IMR-90 (cell line): ENCODE results near the gene ZBTB32. TPM values are rescaled to one million over a fixed set of nuclear protein-coding genes. Genes with fewer than 3 reads are reported as not detected.

ENCODE experiments used
- ATAC-seq: fragments of 200-7000 bp; cut with Tn5 transposase; 2 replicates; pipeline ENCODE4 v1.9.1; 2020; ENCODE audit warnings: low read depth, mild to moderate bottlenecking, moderate library complexity
- BruUV-seq: library from RNA; stranded (reverse); fragments of 400-500 nt; replicated peaks from 2 replicates; lab custom pipeline; 2021; lab: Mats Ljungman, UMichigan
- CTCF ChIA-PET: fragments of 300-600 bp; formaldehyde crosslinking; extraction: SDS; loops from one replicate; lab custom pipeline; 2021; ENCODE audit warnings: antibody characterized with exemption; lab: Yijun Ruan, JAX
- POLR2A ChIA-PET: fragments of 300-600 bp; sonication (Branson Sonifier 250); formaldehyde crosslinking; loops from one replicate; lab custom pipeline; 2022; ENCODE audit warnings: antibody characterized with exemption; ENCODE audit not compliant: unreplicated experiment; lab: Charles Lee
- DNase-seq: peaks from one replicate; pipeline ENCODE4 v3.0.0; 2013
- H2AFZ ChIP-seq: replicated peaks from 2 replicates; pipeline ENCODE3; 2013; ENCODE audit warnings: low read length, mild to moderate bottlenecking; ENCODE audit not compliant: poor library complexity
- H2AK5ac ChIP-seq: 2 replicates; pipeline ENCODE4 v1.6.1; 2013; ENCODE audit warnings: low read depth, low read length, inconsistent platforms
- H2AK9ac ChIP-seq: replicated peaks from 2 replicates; pipeline ENCODE3; 2013; ENCODE audit warnings: mild to moderate bottlenecking, low read depth, low read length, moderate library complexity; ENCODE audit not compliant: poor library complexity
- H2BK120ac ChIP-seq: 2 replicates; pipeline ENCODE4 v1.6.1; 2013; ENCODE audit warnings: low read depth, low read length, inconsistent platforms
- H2BK15ac ChIP-seq: 3 replicates; pipeline ENCODE4 v1.6.1; 2013; ENCODE audit warnings: low read depth, low read length, inconsistent platforms
- H2BK20ac ChIP-seq: 2 replicates; pipeline ENCODE4 v1.6.1; 2013; ENCODE audit warnings: low read depth, mild to moderate bottlenecking, inconsistent platforms, low read length, moderate library complexity
- H2BK5ac ChIP-seq: 2 replicates; pipeline ENCODE4 v1.6.1; 2013; ENCODE audit warnings: mild to moderate bottlenecking, low read depth, low read length, inconsistent platforms; ENCODE audit not compliant: poor library complexity, severe bottlenecking
- H3K14ac ChIP-seq: replicated peaks from 2 replicates; pipeline ENCODE4 v1.6.1; 2013; ENCODE audit warnings: low read depth, low read length, inconsistent platforms
- H3K18ac ChIP-seq: 2 replicates; pipeline ENCODE4 v1.6.1; 2013; ENCODE audit warnings: low read depth, low read length, control low read depth
- H3K23ac ChIP-seq: 2 replicates; pipeline ENCODE4 v1.6.1; 2013; ENCODE audit warnings: low read depth, low read length, inconsistent platforms
- H3K27ac ChIP-seq: 2 replicates; pipeline ENCODE4 v1.5.1; 2013; ENCODE audit warnings: mild to moderate bottlenecking, control low read depth, low read length; ENCODE audit not compliant: insufficient read depth
- H3K27me3 ChIP-seq: 2 replicates; pipeline ENCODE4 v1.6.1; 2013; ENCODE audit warnings: low read length; ENCODE audit not compliant: control insufficient read depth, insufficient read depth
- H3K36me3 ChIP-seq: 2 replicates; pipeline ENCODE4 v1.6.1; 2013; ENCODE audit warnings: low read length, mixed read lengths; ENCODE audit not compliant: control insufficient read depth, insufficient read depth
- H3K4ac ChIP-seq: 2 replicates; pipeline ENCODE4 v1.6.1; 2013; ENCODE audit warnings: low read depth, low read length, inconsistent platforms
- H3K4me1 ChIP-seq: 2 replicates; pipeline ENCODE4 v1.6.1; 2013; ENCODE audit warnings: low read length, mixed read lengths; ENCODE audit not compliant: control insufficient read depth, insufficient read depth
- H3K4me2 ChIP-seq: 2 replicates; pipeline ENCODE4 v1.6.1; 2013; ENCODE audit warnings: low read depth, mild to moderate bottlenecking, control low read depth, low read length, moderate library complexity
- H3K4me3 ChIP-seq: 2 replicates; pipeline ENCODE4 v1.5.1; 2013; ENCODE audit warnings: low read depth, mild to moderate bottlenecking, control low read depth, low read length, moderate library complexity; ENCODE audit not compliant: insufficient read depth
- H3K56ac ChIP-seq: 2 replicates; pipeline ENCODE4 v1.6.1; 2013; ENCODE audit warnings: low read length, inconsistent platforms; ENCODE audit not compliant: insufficient read depth; ENCODE audit errors: extremely low read depth
- H3K79me1 ChIP-seq, 2 experiments: 2 replicates each; pipeline ENCODE4 v1.6.1; 2013; ENCODE audit warnings: low read length in 2 of 2, inconsistent platforms in 1 of 2, low read depth in 1 of 2
- H3K9ac ChIP-seq: 2 replicates; pipeline ENCODE4 v1.6.1; 2013; ENCODE audit warnings: low read depth, low read length, control low read depth
- H3K9me1 ChIP-seq: 2 replicates; pipeline ENCODE4 v1.6.1; 2013; ENCODE audit warnings: low read length, inconsistent platforms; ENCODE audit not compliant: insufficient read depth
- H3K9me3 ChIP-seq: 2 replicates; pipeline ENCODE4 v1.6.1; 2013; ENCODE audit warnings: low read length; ENCODE audit not compliant: control insufficient read depth, insufficient read depth
- H4K20me1 ChIP-seq: 2 replicates; pipeline ENCODE4 v1.6.1; 2013; ENCODE audit warnings: low read length, inconsistent platforms; ENCODE audit not compliant: insufficient read depth
- H4K5ac ChIP-seq: 2 replicates; pipeline ENCODE4 v1.6.1; 2013; ENCODE audit warnings: mild to moderate bottlenecking, low read depth, low read length, control low read depth
- H4K8ac ChIP-seq, 2 experiments: 2 replicates each; pipeline ENCODE4 v1.6.1; 2013; ENCODE audit warnings: low read depth in 2 of 2, low read length in 2 of 2, control low read depth in 1 of 2, inconsistent platforms in 1 of 2
- H4K91ac ChIP-seq: 2 replicates; pipeline ENCODE4 v1.6.1; 2013; ENCODE audit warnings: low read depth, low read length, inconsistent platforms; ENCODE audit not compliant: insufficient read depth
- BHLHE40 ChIP-seq: fragments of 150-350 bp; IDR thresholded peaks from 2 replicates; pipeline ENCODE4 v1.6.1; 2016; ENCODE audit warnings: mild to moderate bottlenecking, low read depth, low read length
- CEBPB ChIP-seq: IDR thresholded peaks from 2 replicates; pipeline ENCODE4 v1.6.1; 2012; ENCODE audit warnings: low read depth, low read length, improper control_type of control experiment
- ELK1 ChIP-seq: fragments of 150-350 bp; IDR thresholded peaks from 2 replicates; pipeline ENCODE4 v1.6.1; 2016; ENCODE audit warnings: low read depth, mild to moderate bottlenecking, low read length, moderate library complexity, borderline replicate concordance
- FOS ChIP-seq: fragments of 150-350 bp; IDR thresholded peaks from 2 replicates; pipeline ENCODE4 v1.6.1; 2016; ENCODE audit warnings: low read depth, low read length
- MAZ ChIP-seq: IDR thresholded peaks from 2 replicates; pipeline ENCODE4 v1.6.1; 2012; ENCODE audit warnings: low read depth, mild to moderate bottlenecking, low read length, improper control_type of control experiment, moderate library complexity, borderline replicate concordance
- MXI1 ChIP-seq: IDR thresholded peaks from 2 replicates; pipeline ENCODE4 v1.6.1; 2012; ENCODE audit warnings: low read depth, mild to moderate bottlenecking, low read length, moderate library complexity, borderline replicate concordance
- NFE2L2 ChIP-seq: fragments of 150-350 bp; IDR thresholded peaks from 2 replicates; pipeline ENCODE4 v1.6.1; 2016; ENCODE audit warnings: low read depth, mild to moderate bottlenecking, low read length
- POLR2A ChIP-seq: IDR thresholded peaks from 2 replicates; pipeline ENCODE4 v1.6.1; 2012; ENCODE audit warnings: mild to moderate bottlenecking, low read depth, low read length
- RAD21 ChIP-seq: IDR thresholded peaks from 2 replicates; pipeline ENCODE4 v1.6.1; 2012; ENCODE audit warnings: low read length, improper control_type of control experiment
- RCOR1 ChIP-seq: IDR thresholded peaks from 2 replicates; pipeline ENCODE4 v1.6.1; 2012; ENCODE audit warnings: mild to moderate bottlenecking, low read length, improper control_type of control experiment; ENCODE audit not compliant: insufficient replicate concordance
- RFX5 ChIP-seq: IDR thresholded peaks from 2 replicates; pipeline ENCODE4 v1.8.0; 2012; ENCODE audit warnings: low read depth, mild to moderate bottlenecking, low read length, moderate library complexity
- USF2 ChIP-seq: fragments of 150-350 bp; IDR thresholded peaks from 2 replicates; pipeline ENCODE4 v1.6.1; 2017; ENCODE audit warnings: mild to moderate bottlenecking, antibody characterized with exemption, low read length, low read depth
- WGBS, 2 experiments: methylation state at CpG; one replicate each; pipeline versions ENCODE4 v1.1.5 to v1.1.7; 2013; ENCODE audit warnings: missing lambda C conversion rate in 2 of 2; ENCODE audit not compliant: insufficient read length in 1 of 2; ENCODE audit errors: extremely low coverage in 2 of 2; 5-methylcytosine and 5-hydroxymethylcytosine counted together
- dilution Hi-C: fragments of 300-500 bp; cut with HindIII; formaldehyde crosslinking; loops from one replicate; pipeline ENCODE4 v1.14.3; 2018; ENCODE audit warnings: low sequenced_read_pairs; ENCODE audit not compliant: unreplicated experiment
- in situ Hi-C: fragments of 300-500 bp; cut with MboI; formaldehyde crosslinking; loops from 3 replicates; pipeline ENCODE4 v1.14.3; 2019; ENCODE audit warnings: low sequenced_read_pairs, inconsistent platforms, mixed read lengths
- intact Hi-C: fragments of 100-400 bp; cut with micrococcal nuclease; formaldehyde crosslinking; loops from 2 replicates; pipeline ENCODE4 v1.10.0; 2022
- polyA plus RNA-seq, 3 experiments: library from polyadenylated mRNA; depleted of rRNA; stranded (reverse); fragments of >200 nt; gene quantifications; 2 replicates each; pipeline ENCODE4 v1.2.3, GENCODE V29; 2012; ENCODE audit warnings: low replicate concordance in 1 of 3
- total RNA-seq: library from RNA; depleted of rRNA; stranded (reverse); fragments of >200 nt; gene quantifications from 2 replicates; pipeline ENCODE4 v1.2.3, GENCODE V29; 2012
- TF ChIP-seq, protein P1 (sequence below): conservative IDR thresholded peaks from 2 replicates; pipeline ENCODE4 v1.5.1; 2012; ENCODE audit warnings: mild to moderate bottlenecking, low read depth, low read length, improper control_type of control experiment

Gene ZBTB32
- total and polyA plus RNA-seq, 2 of the 4 experiments (the other 2 are of a cell fraction), result not detected

GRCh38 chr19:35716801-35717664 lies 12.7 kb downstream of the ZBTB32 start:
- Histone ChIP-seq H2BK120ac (no peak overlapping the region), H3K27ac (peak overlapping the region; percentile 62), H3K18ac (no peak overlapping the region), H3K56ac (peak overlapping the region; percentile 67), H2BK5ac (peak overlapping the region; percentile 71), H2AFZ (peak overlapping the region; percentile 99), H3K79me1 (peaks cover 4 to 37% of the 10 kb centered on the region in 2 experiments; a peak in 2 of 4 replicates), H2BK20ac (no peak overlapping the region), H3K9me3 (no peaks in the 10 kb centered on the region), H2BK15ac (no peak overlapping the region; the same call in 2 of the 3 replicates), H3K4ac (peak overlapping the region; percentile 91), H3K27me3 (no peaks in the 10 kb centered on the region), H3K14ac (peak overlapping the region; percentile 81; the same call in 1 of the 2 replicates), H3K4me3 (peak overlapping the region; percentile 72), H3K4me1 (peaks cover 14% of the 10 kb centered on the region), H2AK9ac (peak overlapping the region; percentile 84), H4K5ac (peak overlapping the region; percentile 35), H3K36me3 (peaks cover 13% of the 10 kb centered on the region; the same call in 1 of the 2 replicates), H4K20me1 (peaks cover 16% of the 10 kb centered on the region), H2AK5ac (0 out of 2 replicates have a peak overlapping the region, but pooled peaks have one; percentile 17), H3K9ac (peak overlapping the region; percentile 57), H3K4me2 (peak overlapping the region; percentile 75), H3K9me1 (no peaks in the 10 kb centered on the region; the same call in 1 of the 2 replicates), H4K91ac (peak overlapping the region; percentile 74; the same call in 1 of the 2 replicates), H4K8ac (peak overlapping the region; percentile 73 to 87), H3K23ac (peak overlapping the region; percentile 41; the same call in 1 of the 2 replicates)
- in situ Hi-C loops, result loop anchor here (5.0 kb wide), 1 partner anchor 170 kb away; the partner anchor contains the start of gene TMEM147
- CTCF ChIA-PET, result no interaction called here
- WGBS, 2 experiments, result 0% methylated on average over 18 of the region's 77 CpGs; no CpG with 5 or more reads in 1 of the 2 experiments
- ATAC-seq (peak; percentile 87), DNase-seq (peak; percentile 94)
- intact Hi-C loops, result loop anchor here (1.0 to 2.0 kb wide), 5 partner anchors 24 to 214 kb away; partner anchors contain the start of genes PSENEN and U2AF1L4
- POLR2A ChIA-PET, result no interaction called here
- BruUV-seq, result no TSS peak
- dilution Hi-C loops, result no loop called here
- TF ChIP-seq RFX5 (no peak), BHLHE40 (0 out of 2 replicates have a peak, but pooled peaks have one; percentile 10), CEBPB (no peak), ELK1 (no peak), POLR2A (no peak), USF2 (no peak), RCOR1 (no peak), MAZ (peak; percentile 81; the same call in 1 of the 2 replicates), RAD21 (peak; percentile 71), FOS (no peak), NFE2L2 (no peak), MXI1 (peak; percentile 63)
- TF ChIP-seq, protein P1, sequence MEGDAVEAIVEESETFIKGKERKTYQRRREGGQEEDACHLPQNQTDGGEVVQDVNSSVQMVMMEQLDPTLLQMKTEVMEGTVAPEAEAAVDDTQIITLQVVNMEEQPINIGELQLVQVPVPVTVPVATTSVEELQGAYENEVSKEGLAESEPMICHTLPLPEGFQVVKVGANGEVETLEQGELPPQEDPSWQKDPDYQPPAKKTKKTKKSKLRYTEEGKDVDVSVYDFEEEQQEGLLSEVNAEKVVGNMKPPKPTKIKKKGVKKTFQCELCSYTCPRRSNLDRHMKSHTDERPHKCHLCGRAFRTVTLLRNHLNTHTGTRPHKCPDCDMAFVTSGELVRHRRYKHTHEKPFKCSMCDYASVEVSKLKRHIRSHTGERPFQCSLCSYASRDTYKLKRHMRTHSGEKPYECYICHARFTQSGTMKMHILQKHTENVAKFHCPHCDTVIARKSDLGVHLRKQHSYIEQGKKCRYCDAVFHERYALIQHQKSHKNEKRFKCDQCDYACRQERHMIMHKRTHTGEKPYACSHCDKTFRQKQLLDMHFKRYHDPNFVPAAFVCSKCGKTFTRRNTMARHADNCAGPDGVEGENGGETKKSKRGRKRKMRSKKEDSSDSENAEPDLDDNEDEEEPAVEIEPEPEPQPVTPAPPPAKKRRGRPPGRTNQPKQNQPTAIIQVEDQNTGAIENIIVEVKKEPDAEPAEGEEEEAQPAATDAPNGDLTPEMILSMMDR, result peak; percentile 81
